ENCODE measurements around the gene FBXW8. TPM values are rescaled to one million over a fixed set of nuclear protein-coding genes. Genes with fewer than 3 reads are reported as not detected.

FBXW8 gene
- total RNA-seq, 2 donors from 2014 or later = 26.1 to 34.7 TPM

DNA sequence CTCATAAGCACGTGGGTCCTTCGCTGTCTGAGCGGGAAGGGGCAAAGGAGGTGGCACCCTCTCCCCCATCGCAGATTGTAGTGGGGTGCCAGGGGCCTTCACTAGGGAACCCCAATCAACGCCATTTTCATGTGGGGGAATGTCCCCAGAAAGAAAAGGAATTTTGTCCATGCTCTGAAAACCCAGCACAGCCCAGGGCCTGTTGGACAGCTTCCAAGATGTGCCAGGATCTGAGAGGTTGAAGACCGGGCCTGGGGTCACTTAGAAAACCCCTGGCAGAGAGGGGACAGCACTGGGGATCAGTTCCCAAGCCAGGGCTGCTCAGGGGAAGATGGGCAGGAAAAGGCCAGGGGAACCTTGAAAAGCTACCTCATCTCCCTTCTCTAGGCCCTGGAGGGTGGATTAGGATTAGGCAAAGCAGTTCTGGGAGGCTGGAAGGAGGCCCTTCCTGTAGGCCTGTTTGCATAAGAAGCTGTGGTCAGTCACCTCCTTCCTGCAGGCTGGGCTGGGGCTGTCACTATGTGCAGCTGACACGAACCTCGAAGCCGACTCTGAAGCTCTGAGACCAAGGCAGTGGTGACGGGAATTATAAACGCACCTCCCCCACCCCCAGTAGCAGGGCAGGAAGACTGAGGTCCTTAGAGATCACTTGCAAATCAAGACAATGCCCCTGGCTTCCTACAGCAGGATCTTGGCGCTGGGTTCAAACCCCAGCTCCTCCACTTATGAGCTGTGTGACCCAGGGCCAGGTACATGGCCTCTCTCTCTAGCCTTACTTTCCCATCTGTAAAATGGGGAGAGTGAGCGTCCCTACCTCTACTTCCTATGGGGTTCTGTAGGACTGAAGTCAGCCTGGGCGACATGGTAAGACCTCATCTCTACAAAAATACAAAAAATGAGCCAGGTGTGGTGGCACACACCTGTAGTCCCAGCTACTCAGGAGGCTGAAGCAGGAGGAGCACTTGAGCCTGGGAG is 159.5 kb downstream of the FBXW8 start:
- no peak overlapping the region for H3K4me3 ChIP-seq (ENCODE audit: low read length)
- no peaks in the 10 kb centered on the region for H3K9me3 Mint-ChIP-seq
- H3K27me3 ChIP-seq (ENCODE audit: control insufficient read depth, insufficient read depth, low read length, poor library complexity, severe bottlenecking) = no peaks in the 10 kb centered on the region
- H3K36me3 ChIP-seq (ENCODE audit: control insufficient read depth, insufficient read depth, low read length) = no peaks in the 10 kb centered on the region
- DNase-seq = peak; percentile 78
- H3K9me3 ChIP-seq (ENCODE audit: control insufficient read depth, low read length) = no peaks in the 10 kb centered on the region
- peaks cover 28% of the 10 kb centered on the region for H3K36me3 Mint-ChIP-seq (ENCODE audit: low read depth)
- WGBS, 2 experiments (ENCODE audit: insufficient coverage in 1 of 2, insufficient read length in 1 of 2) = 87 to 88% methylated on average over 13 to 14 of the region's 14 CpGs
- no peak overlapping the region for H3K9ac ChIP-seq (ENCODE audit: extremely low read depth, low read length, poor library complexity, severe bottlenecking)
- H3K27ac Mint-ChIP-seq = no peak overlapping the region
- peaks cover 10% of the 10 kb centered on the region for H3K4me1 Mint-ChIP-seq
- no peak overlapping the region for H3K4me3 Mint-ChIP-seq
- TF ChIP-seq, protein P1, sequence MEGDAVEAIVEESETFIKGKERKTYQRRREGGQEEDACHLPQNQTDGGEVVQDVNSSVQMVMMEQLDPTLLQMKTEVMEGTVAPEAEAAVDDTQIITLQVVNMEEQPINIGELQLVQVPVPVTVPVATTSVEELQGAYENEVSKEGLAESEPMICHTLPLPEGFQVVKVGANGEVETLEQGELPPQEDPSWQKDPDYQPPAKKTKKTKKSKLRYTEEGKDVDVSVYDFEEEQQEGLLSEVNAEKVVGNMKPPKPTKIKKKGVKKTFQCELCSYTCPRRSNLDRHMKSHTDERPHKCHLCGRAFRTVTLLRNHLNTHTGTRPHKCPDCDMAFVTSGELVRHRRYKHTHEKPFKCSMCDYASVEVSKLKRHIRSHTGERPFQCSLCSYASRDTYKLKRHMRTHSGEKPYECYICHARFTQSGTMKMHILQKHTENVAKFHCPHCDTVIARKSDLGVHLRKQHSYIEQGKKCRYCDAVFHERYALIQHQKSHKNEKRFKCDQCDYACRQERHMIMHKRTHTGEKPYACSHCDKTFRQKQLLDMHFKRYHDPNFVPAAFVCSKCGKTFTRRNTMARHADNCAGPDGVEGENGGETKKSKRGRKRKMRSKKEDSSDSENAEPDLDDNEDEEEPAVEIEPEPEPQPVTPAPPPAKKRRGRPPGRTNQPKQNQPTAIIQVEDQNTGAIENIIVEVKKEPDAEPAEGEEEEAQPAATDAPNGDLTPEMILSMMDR (conservative IDR thresholded peaks at IDR 0.05) = no peak
- no peak overlapping the region for H3K27ac ChIP-seq (ENCODE audit: low read depth, low read length)
- no peaks in the 10 kb centered on the region for H3K27me3 Mint-ChIP-seq (ENCODE audit: insufficient read depth)
- H3K4me1 ChIP-seq (ENCODE audit: control insufficient read depth, insufficient read depth, low read length) = peaks cover 2% of the 10 kb centered on the region

DNA sequence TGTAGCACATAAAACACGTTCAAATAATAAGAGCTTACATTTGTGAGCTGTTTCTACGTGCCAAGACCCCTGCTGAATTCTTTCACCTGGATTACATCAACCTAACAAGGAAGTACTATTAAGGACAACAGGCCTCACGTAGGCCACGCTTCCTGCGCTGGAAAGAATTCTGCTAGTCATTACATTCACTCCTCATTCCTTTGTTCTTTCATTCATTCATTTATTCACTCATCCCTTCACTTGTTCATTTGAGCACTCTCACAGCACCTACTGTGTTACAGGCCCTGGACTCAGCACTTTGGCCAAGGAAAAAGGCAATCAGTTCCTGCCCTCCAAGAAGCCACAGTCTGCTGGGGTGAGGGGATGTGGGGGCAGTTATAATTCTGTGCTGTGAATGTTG is 160.3 kb downstream of the FBXW8 start:
- DNase-seq = no peak
- Histone ChIP-seq H3K9me3 (ENCODE audit: control insufficient read depth, low read length) (no peaks in the 10 kb centered on the region), H3K27ac (ENCODE audit: low read depth, low read length) (no peak overlapping the region), H3K27me3 (ENCODE audit: control insufficient read depth, insufficient read depth, low read length, poor library complexity, severe bottlenecking) (no peaks in the 10 kb centered on the region), H3K36me3 (ENCODE audit: control insufficient read depth, insufficient read depth, low read length) (no peaks in the 10 kb centered on the region), H3K4me3 (ENCODE audit: low read length) (no peak overlapping the region), H3K4me1 (ENCODE audit: control insufficient read depth, insufficient read depth, low read length) (peaks cover 2% of the 10 kb centered on the region), H3K9ac (ENCODE audit: extremely low read depth, low read length, poor library complexity, severe bottlenecking) (no peak overlapping the region)
- H3K4me3 Mint-ChIP-seq = no peak overlapping the region
- H3K27me3 Mint-ChIP-seq (ENCODE audit: insufficient read depth) = no peaks in the 10 kb centered on the region
- no peak overlapping the region for H3K27ac Mint-ChIP-seq
- H3K36me3 Mint-ChIP-seq (ENCODE audit: low read depth) = peaks cover 27% of the 10 kb centered on the region
- no peaks in the 10 kb centered on the region for H3K9me3 Mint-ChIP-seq
- 90 to 95% methylated on average over 5 of the region's 5 CpGs for WGBS, 2 experiments (ENCODE audit: insufficient coverage in 1 of 2, insufficient read length in 1 of 2)
- H3K4me1 Mint-ChIP-seq = peaks cover 9% of the 10 kb centered on the region
- TF ChIP-seq, protein P1 (conservative IDR thresholded peaks at IDR 0.05) = no peak

DNA sequence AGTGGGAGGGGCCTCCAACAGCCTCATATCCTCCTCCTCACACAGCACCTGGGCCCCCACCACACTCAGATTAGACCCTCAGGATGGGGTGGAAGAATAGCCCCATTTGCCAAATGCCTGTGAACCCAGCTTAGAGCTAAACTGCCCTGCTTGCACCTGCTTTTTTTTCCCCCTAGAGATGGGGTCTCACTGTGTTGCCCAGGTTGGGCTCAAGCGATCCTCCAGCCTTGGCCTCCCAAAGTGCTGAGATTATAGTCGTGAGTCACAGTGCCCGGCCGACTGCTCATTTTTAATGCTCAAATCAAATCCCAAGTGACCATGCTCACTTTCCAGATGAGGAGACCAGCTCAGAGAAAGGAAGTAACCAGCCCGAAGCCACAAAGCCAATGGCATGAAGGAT is 161.4 kb downstream of the FBXW8 start:
- Mint-ChIP-seq H3K27me3 (ENCODE audit: insufficient read depth) (no peaks in the 10 kb centered on the region), H3K4me1 (peaks cover 13% of the 10 kb centered on the region), H3K27ac (no peak overlapping the region), H3K4me3 (no peak overlapping the region), H3K36me3 (ENCODE audit: low read depth) (peaks cover 28% of the 10 kb centered on the region), H3K9me3 (no peaks in the 10 kb centered on the region)
- peaks cover 2% of the 10 kb centered on the region for H3K4me1 ChIP-seq (ENCODE audit: control insufficient read depth, insufficient read depth, low read length)
- H3K27ac ChIP-seq (ENCODE audit: low read depth, low read length) = no peak overlapping the region
- no peak overlapping the region for H3K9ac ChIP-seq (ENCODE audit: extremely low read depth, low read length, poor library complexity, severe bottlenecking)
- H3K36me3 ChIP-seq (ENCODE audit: control insufficient read depth, insufficient read depth, low read length) = no peaks in the 10 kb centered on the region
- no peaks in the 10 kb centered on the region for H3K27me3 ChIP-seq (ENCODE audit: control insufficient read depth, insufficient read depth, low read length, poor library complexity, severe bottlenecking)
- H3K9me3 ChIP-seq (ENCODE audit: control insufficient read depth, low read length) = no peaks in the 10 kb centered on the region
- 91 to 93% methylated on average over 5 of the region's 5 CpGs for WGBS, 2 experiments (ENCODE audit: insufficient coverage in 1 of 2, insufficient read length in 1 of 2)
- TF ChIP-seq, protein P1 (conservative IDR thresholded peaks at IDR 0.05) = no peak
- no peak for DNase-seq
- H3K4me3 ChIP-seq (ENCODE audit: low read length) = no peak overlapping the region

All from endodermal cell (in vitro differentiated cells).